COR-L47 (cell line): ENCODE data around the gene FLT3LG.

Source experiments
- DNase-seq: peaks from one replicate; lab custom pipeline; 2025; lab: John Stamatoyannopoulos, UW

Gene FLT3LG

GRCh38 chr19:49473868-49474541 is at the start of gene FLT3LG:
Gene FLT3LG (plus strand): TSS chr19:49474215. CDS start chr19:49474640, 425 bp downstream.
- peak; percentile 66 for DNase-seq

DNA sequence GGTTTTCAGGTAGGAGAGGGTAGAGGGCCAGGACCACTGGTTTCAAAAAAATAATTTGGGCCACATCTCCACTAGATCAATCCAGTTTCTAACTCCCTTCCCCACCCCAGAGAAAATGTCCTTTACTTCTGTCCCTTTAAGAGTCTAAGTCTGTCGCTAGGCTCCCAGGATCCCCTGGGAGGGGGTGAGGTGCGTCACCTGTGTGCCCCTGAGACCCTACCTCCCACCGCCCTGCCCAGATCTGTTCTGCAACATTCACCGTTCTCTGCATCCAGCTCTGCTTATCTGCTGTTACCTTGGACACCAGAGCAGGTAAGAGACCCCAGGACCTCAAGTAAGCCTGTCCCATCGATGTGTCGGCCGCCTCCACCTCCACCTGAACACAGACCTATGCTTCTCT is 48.8 kb upstream of the FLT3LG start, which contains the start of gene GFY:
Gene GFY, plus strand, starts transcription at position 211 of the 400 bp plus-strand sequence. CDS start 1,043 bp downstream, outside the sequence.
- DNase-seq = no peak

GRCh38 chr19:49425922-49426592 is 48.0 kb upstream of the FLT3LG start:
- DNase-seq = no peak

DNA sequence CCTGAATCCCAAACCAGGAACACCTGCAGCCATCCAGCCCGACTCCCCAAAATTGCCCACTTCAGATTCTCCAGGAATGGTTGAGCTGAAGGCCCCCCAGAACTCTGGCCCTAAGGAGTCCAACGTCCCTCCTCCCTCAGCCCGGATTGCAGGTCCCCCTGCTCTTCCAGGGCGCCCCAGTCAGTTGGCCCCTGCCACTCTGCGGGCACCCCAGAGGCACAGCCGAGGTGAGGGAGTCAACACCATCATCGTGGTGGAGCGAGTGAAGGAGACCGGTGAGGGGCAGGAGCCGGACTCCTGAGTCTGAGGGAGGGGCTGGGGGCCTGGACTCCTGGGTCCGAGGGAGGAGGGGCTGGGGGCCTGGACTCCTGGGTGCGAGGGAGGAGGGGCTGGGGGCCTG is 46.7 kb upstream of the FLT3LG start:
- DNase-seq = no peak

DNA sequence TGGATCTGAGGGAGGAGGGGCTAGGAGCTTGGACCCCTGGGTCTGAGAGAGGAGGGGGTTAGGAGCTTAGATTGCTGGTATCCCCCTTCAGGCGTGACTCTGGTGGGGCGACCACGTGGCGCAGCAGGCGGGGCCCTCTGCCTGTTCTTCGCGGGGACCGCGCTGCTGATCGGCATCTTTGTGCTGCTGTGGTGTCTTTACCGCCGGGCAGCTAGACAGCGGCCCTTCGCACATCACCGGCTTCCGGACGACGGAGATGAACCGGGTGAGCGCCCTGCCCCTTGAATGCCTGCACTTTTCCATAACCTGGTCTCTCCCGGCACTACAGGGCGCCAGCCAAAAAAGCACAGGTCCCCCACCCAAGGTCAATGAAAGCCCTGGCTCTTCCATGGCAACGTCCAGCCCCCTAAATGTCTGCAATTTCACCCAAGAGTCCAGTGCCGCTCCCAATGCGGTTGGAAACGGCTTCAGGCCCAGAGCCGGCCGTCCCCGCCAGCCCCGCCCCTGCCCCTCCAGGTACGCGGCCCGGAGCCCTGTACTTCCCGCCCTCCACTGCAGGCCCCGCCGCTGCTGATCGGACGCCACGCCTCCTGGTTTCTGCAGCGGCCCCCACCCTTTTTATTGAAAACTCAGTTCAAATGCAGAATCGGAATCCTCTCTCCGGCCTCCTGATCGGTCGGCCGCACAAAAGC is 46.0 kb upstream of the FLT3LG start:
- no peak for DNase-seq

DNA sequence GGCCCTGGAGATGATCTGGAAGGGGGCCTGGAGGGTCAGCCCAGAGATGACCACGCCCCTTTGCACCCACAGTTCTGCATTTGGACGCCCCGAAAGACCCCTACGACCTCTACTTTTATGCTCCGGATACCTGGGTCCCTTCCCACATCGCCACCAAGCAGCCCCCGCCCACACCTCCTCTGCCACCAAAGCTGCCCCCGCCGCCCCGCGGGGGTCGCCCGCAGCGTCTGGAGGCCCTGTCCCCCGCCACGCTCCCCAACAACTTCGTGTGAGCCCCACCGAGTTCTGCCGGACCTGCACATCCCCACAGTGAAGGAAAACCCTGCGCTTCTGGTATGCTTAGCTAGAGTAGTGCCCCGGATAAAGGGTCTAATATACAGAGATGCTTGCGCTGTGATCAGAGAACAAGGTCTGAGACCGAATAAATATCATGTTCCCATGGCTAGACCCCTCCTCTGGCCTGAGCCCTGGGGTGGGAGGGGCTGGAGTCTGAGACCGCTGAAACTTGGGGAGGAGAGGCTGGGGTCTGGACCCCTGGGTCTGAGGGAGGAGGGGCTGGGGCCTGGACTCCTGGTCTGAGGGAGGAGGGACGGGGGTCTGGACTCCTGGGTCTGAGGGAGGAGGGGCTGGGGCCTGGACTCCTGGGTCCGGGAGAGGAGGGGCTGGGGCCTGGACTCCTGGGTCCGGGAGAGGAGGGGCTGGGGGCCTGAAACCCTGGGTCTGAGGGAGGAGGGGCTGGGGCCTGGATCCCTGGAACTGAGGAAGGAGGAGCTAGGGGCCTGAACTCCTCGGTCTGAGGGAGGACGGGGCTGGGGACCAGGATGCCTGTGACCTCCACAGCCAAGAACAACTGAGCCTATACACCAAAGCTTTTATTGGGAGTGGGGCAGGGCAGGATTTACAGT is 45.2 kb upstream of the FLT3LG start:
- DNase-seq = no peak

- DNase-seq = no peak
Observed at GRCh38 chr19:49430172-49430677, 43.8 kb upstream of the FLT3LG start.

GRCh38 chr19:49430678-49431329 is 43.2 kb upstream of the FLT3LG start:
- DNase-seq = no peak

GRCh38 chr19:49431330-49431749 is 42.7 kb upstream of the FLT3LG start:
- no peak for DNase-seq

DNA sequence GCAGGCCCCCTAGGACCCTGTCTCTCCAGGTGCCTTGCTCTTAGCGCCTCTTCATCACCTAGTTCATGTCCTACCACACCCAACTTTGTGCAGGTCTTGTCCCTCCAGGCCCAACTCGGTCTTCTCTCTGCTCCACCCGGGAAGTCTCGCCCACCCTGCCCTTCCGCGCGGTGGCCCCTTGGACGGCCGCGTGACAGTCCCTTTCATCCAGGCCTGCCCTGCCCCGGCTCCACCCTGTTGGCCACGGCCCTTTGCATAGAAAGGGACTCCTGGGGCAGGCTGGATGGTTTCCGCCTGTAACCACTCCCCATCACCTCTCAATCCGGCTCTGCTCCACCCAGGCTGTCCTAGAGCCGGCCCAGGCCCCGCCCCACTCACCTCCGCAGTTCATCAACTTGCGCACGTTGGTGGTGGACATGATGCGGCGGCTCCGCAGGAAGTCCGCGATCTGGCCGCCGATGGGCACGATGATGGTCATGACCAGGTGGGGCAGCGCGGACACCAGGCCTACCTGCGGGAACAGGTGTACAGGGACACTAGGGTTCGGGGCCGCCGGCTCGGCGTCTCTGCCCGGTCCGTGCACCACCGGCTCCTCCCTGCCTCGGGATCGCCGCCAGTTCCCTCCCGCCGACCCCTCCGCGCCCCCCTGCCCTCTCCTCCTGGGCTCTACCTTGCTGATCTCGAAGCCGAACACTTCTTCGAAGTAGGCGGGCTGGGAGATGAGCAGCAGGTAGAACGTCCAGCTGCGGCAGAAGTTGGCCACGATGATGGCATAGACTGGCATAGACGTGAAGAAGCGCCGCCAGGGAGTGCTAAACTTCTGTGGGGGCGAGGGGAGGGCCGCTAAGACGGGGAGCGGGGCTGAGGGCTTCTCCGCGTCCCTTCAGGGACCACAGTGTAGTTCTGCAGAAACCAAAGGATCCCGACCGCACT is 41.6 kb upstream of the FLT3LG start:
- no peak for DNase-seq

DNA sequence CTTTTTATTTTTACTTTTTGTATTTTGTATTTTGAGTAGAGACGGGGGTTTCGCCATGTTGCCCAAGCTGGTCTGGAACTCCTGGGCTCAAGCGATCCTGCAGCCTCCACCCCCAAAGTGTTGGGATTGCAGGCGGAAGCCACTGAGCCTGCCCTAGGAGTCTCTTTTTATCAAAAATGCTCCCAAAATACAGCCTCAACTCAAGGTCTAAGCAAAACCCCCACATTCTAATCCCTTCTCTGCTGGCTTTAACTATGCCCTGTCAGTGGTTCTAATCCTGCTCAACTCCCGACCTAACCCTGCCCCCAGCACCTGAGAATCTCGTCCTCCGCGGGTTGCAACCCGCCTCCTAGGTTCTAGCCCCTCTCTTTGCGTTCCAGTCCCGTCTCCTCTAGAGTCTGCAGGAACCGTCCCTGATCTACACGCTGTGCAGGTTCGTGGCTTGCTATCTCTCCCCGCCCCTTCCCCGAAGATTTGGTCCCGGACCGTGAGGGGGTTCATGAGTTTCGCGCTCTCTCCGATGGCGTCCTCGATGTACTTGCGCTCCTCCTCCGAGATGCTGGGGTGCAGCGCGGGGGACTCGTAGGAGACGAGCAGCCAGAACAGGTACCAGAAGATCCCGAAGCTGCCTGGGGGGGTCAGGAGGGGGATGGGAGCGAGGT is 40.6 kb upstream of the FLT3LG start:
- no peak for DNase-seq

DNA sequence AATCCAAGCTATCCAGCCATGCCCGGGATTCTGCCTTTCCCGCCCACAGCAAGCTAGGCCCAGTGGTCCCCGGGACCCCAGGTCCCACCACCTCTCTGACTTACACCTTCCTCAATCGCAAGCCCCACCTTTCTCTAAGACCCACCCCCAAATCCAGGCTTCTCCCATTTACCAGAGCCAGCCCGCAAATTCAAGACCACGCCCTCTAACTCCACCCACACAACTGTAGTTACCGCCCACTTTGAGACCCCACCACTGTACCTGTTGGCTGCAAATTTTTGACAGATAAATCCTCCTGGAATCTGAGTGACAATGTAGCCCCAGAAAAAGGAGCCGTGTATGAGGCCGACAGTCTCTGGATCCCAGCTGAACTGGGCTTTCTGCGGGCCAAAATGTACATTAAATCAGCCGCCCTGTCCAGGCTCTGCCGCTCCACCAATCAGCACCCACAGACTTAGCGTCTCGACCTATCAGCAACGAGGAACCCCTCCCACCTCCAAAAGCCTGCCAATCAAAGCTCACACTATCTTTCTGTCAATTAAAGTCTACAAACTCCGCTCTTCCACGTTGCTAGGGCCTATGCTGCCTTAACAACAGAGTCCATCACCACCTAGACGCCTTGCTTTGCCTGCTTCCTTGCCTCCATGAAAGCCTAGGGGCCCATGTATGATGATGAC is 39.0 kb upstream of the FLT3LG start:
- DNase-seq = no peak

DNA sequence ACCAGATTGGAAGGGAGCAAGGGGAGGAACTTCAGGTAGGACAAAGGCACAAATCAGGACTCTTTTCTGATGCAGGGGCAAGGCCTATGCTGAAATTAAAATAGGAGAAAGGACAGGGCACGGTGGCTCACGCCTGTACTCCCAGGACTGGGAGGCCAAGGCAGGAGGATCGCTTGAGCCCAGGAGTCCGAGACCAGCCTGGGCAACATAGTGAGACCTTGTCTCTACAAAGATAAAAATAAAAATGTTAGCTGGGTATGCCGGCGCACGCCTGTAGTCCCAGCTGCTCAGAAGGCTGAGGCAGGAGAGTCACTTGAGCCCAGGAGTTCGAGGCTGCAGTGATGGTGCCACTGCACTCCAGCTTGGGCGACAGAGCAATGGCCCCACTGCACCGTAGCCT is 38.3 kb upstream of the FLT3LG start:
- no peak for DNase-seq

- no peak for DNase-seq
Observed at GRCh38 chr19:49436381-49437017, 37.5 kb upstream of the FLT3LG start.

GRCh38 chr19:49437231-49437630 is 36.8 kb upstream of the FLT3LG start:
- no peak for DNase-seq

GRCh38 chr19:49438261-49438660 is 35.8 kb upstream of the FLT3LG start:
- DNase-seq = no peak

DNA sequence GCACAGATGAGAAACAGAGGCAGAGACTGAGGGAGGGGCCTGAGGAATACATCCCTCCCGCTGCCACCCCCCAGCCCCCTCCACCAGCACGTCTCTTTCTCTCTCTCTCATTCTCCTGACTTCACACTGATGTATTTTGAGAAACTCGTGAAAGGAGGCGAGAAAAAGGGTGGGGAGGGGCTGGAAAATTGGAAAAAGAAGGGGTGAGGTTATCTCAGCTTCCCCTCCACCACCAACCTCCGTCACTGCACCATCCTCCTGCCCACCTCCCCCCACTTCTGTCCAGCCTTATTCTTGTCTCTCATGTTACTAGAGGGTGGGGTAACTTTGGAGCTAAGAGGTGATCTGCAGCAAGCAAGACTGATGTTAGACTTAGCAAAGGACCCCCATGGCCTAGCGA is 34.2 kb upstream of the FLT3LG start:
- DNase-seq = no peak

GRCh38 chr19:49440439-49441209 is 33.4 kb upstream of the FLT3LG start:
- no peak for DNase-seq
